ENCODE measurements around the gene ELANE.

Gene ELANE

DNA sequence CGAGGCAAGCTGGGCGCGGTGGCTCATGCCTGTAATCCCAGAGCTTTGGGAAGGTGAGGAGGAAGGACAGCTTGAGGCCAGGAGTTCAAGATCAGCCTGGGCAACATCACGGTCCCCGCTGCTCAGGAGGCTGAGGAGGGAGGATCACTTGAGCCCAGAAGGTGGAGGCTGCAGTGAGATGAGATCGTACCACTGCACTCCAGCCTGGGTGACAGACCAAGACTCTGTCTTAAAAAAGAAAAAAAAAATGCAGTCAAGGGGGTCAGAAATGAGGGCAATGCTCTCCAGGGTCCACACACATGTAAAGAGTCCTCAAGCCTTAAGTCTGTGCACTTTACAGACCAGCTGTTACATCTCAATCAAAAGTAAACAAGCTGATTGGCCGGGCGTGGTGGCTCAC is 52.4 kb downstream of the ELANE start:
- DNase-seq = no peak
- in situ Hi-C loops (cut with MboI; ENCODE audit: low pct_unique_long_range_greater_than_20kb, low sequenced_read_pairs) = no loop called here

All from KBM-7 (cell line).